Suprapubic skin (tissue), 4 donors: ENCODE measurements around the gene TMEM255A.

Experiments
- EP300 ChIP-seq: sonication (generic); formaldehyde crosslinking; IDR thresholded peaks from one replicate; pipeline ENCODE4 v1.6.1; 2017; ENCODE audit warnings: antibody characterized with exemption
- POLR2A ChIP-seq, 2 donors: fragments of 450-650 bp; IDR thresholded peaks; one replicate each; pipeline ENCODE4 v1.6.1; 2017; ENCODE audit warnings: antibody characterized with exemption in 2 of 2, mild to moderate bottlenecking in 2 of 2, moderate library complexity in 2 of 2
- POLR2AphosphoS5 ChIP-seq, 3 donors: sonication (generic); formaldehyde crosslinking; IDR thresholded peaks; one replicate each; pipeline ENCODE4 v1.6.1; 2017; ENCODE audit warnings: antibody characterized with exemption in 3 of 3
- TF ChIP-seq, protein P1 (sequence below), 2 donors: fragments of 200-600 bp in 1 of 2; fragments of 450-650 bp in 1 of 2; sonication (generic) in 1 of 2; IDR thresholded peaks; one replicate each; pipeline ENCODE4 v1.5.1; 2016 to 2019; ENCODE audit warnings: antibody characterized with exemption in 2 of 2, mild to moderate bottlenecking in 1 of 2, moderate library complexity in 1 of 2

DNA sequence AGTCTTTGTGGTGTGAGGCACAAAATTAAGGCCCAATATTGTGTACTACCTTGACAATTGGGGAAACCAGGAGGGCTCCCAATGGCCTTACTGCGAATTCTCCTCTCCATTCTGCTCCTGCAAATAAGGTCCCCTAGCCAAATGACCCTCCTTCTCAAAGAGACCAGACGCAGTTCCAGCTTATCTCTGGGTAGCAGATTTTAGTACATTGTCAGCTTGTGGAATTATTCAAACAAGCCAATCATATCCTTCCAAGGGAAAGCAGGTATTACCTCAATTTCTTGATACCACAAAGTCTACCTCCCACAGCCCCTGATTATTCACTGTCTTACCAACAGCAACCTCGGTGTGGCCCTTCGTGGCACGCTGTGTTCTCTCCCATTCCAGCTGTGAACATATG lies 68.4 kb downstream of the TMEM255A start:
- TF ChIP-seq, protein P1, sequence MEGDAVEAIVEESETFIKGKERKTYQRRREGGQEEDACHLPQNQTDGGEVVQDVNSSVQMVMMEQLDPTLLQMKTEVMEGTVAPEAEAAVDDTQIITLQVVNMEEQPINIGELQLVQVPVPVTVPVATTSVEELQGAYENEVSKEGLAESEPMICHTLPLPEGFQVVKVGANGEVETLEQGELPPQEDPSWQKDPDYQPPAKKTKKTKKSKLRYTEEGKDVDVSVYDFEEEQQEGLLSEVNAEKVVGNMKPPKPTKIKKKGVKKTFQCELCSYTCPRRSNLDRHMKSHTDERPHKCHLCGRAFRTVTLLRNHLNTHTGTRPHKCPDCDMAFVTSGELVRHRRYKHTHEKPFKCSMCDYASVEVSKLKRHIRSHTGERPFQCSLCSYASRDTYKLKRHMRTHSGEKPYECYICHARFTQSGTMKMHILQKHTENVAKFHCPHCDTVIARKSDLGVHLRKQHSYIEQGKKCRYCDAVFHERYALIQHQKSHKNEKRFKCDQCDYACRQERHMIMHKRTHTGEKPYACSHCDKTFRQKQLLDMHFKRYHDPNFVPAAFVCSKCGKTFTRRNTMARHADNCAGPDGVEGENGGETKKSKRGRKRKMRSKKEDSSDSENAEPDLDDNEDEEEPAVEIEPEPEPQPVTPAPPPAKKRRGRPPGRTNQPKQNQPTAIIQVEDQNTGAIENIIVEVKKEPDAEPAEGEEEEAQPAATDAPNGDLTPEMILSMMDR (IDR thresholded peaks at IDR 0.05): no peak
- TF ChIP-seq EP300 (no peak), POLR2A (IDR thresholded peaks at IDR 0.05) (no peak), POLR2AphosphoS5 (IDR thresholded peaks at IDR 0.05) (no peak)
